NCI-H1092 (cell line): Measurements from ENCODE around the gene PSG6.
"Not testable (repeated sequence)": the region's sequence is repeated elsewhere in the genome, so short reads cannot be mapped to it uniquely, and the experiment has no call there.

ENCODE experiments used
- DNase-seq: peaks from one replicate; lab custom pipeline; 2025; lab: John Stamatoyannopoulos, UW

The PSG6 gene

GRCh38 chr19:42917634-42918033 lies at the start of gene PSG6:
Gene PSG6 (minus strand): TSS chr19:42917894. CDS start chr19:42917792, 102 bp downstream.
- not testable (repeated sequence) for DNase-seq

GRCh38 chr19:42965176-42965575 lies 47.5 kb upstream of the PSG6 start:
- DNase-seq = no peak

- DNase-seq = no peak
Measured at GRCh38 chr19:42961119-42961518, 43.4 kb upstream of the PSG6 start.

GRCh38 chr19:42952126-42952525 lies 34.4 kb upstream of the PSG6 start:
- not testable (repeated sequence) for DNase-seq

GRCh38 chr19:42951476-42951875 lies 33.8 kb upstream of the PSG6 start:
- DNase-seq = not testable (repeated sequence)

GRCh38 chr19:42942187-42942789 lies 24.6 kb upstream of the PSG6 start:
- no peak for DNase-seq

- DNase-seq = not testable (repeated sequence)
Measured at GRCh38 chr19:42937107-42937506, 19.4 kb upstream of the PSG6 start, which contains the start of gene PSG7. Gene PSG7 (minus strand): TSS chr19:42937207. CDS start chr19:42937076, 131 bp downstream.

- not testable (repeated sequence) for DNase-seq
Measured at GRCh38 chr19:42934726-42935125, 17.0 kb upstream of the PSG6 start.

GRCh38 chr19:42934183-42934582 lies 16.5 kb upstream of the PSG6 start:
- not testable (repeated sequence) for DNase-seq

- not testable (repeated sequence) for DNase-seq
Measured at GRCh38 chr19:42933412-42933811, 15.7 kb upstream of the PSG6 start.

- DNase-seq = not testable (repeated sequence)
Measured at GRCh38 chr19:42932485-42933101, 14.9 kb upstream of the PSG6 start.

- DNase-seq = not testable (repeated sequence)
Measured at GRCh38 chr19:42930214-42930613, 12.5 kb upstream of the PSG6 start.

GRCh38 chr19:42928896-42929295 lies 11.2 kb upstream of the PSG6 start:
- no peak for DNase-seq

- DNase-seq = no peak
Measured at GRCh38 chr19:42926781-42927180, 9.1 kb upstream of the PSG6 start.

- DNase-seq = not testable (repeated sequence)
Measured at GRCh38 chr19:42923106-42923505, 5.4 kb upstream of the PSG6 start.

- not testable (repeated sequence) for DNase-seq
Measured at GRCh38 chr19:42920971-42921370, 3.3 kb upstream of the PSG6 start.

- no peak for DNase-seq
Measured at GRCh38 chr19:42919757-42920079, 2.0 kb upstream of the PSG6 start.

GRCh38 chr19:42919070-42919756 lies 1.5 kb upstream of the PSG6 start:
- DNase-seq = not testable (repeated sequence)

GRCh38 chr19:42918377-42919069 lies 829 bp upstream of the PSG6 start:
- DNase-seq = not testable (repeated sequence)

- DNase-seq = not testable (repeated sequence)
Measured at GRCh38 chr19:42916931-42917330, 763 bp downstream of the PSG6 start.

GRCh38 chr19:42913516-42913915 lies 4.2 kb downstream of the PSG6 start:
- not testable (repeated sequence) for DNase-seq

GRCh38 chr19:42912941-42913340 lies 4.8 kb downstream of the PSG6 start:
- not testable (repeated sequence) for DNase-seq
